Sigmoid colon (tissue), 7 donors: Measurements from ENCODE around the gene FGF3. TPM values are rescaled to one million over a fixed set of nuclear protein-coding genes. Genes with fewer than 3 reads are reported as not detected.
A peak's percentile ranks its signal among the peaks of the same experiment; 100 is the strongest.

Experiments
- DNase-seq: peaks from one replicate; pipeline ENCODE4 v3.0.0-alpha.2; 2019
- H3K27ac ChIP-seq, 4 donors: fragments of 200-600 bp; sonication (generic); one replicate each; pipeline ENCODE4 v1.5.1; 2016 to 2019; ENCODE audit warnings: mild to moderate bottlenecking in 1 of 4
- H3K27me3 ChIP-seq, 3 donors: fragments of 200-600 bp; sonication (generic); one replicate each; pipeline ENCODE4 v1.5.1; 2019; ENCODE audit warnings: mild to moderate bottlenecking in 1 of 3
- H3K36me3 ChIP-seq, 4 donors: fragments of 200-600 bp; sonication (generic); one replicate each; pipeline ENCODE4 v1.5.1; 2016 to 2019
- H3K4me1 ChIP-seq, 4 donors: fragments of 200-600 bp; sonication (generic); one replicate each; pipeline ENCODE4 v1.5.1; 2017 to 2019
- H3K4me3 ChIP-seq, 4 donors: fragments of 200-600 bp; sonication (generic); one replicate each; pipeline ENCODE4 v1.5.1; 2017 to 2019; ENCODE audit warnings: mild to moderate bottlenecking in 2 of 4, moderate library complexity in 1 of 4
- H3K9me3 ChIP-seq, 4 donors: fragments of 200-600 bp in 3 of 4; sonication (generic) in 3 of 4; one replicate each; pipeline versions ENCODE4 v1.5.1 to v1.6.1; 2013 to 2019
- CTCF ChIP-seq, 4 experiments: fragments of 450-650 bp in 3 of 4; fragments of 200-600 bp in 1 of 4; IDR thresholded peaks; one replicate each; pipeline ENCODE4 v1.5.1; 2016 to 2019; ENCODE audit warnings: antibody characterized with exemption in 4 of 4, mild to moderate bottlenecking in 3 of 4, moderate library complexity in 2 of 4
- EP300 ChIP-seq, 4 donors: sonication (generic); formaldehyde crosslinking; IDR thresholded peaks; one replicate each; pipeline ENCODE4 v1.6.1; 2017; ENCODE audit warnings: antibody characterized with exemption in 4 of 4
- POLR2A ChIP-seq, 2 donors: fragments of 450-650 bp; IDR thresholded peaks; one replicate each; pipeline ENCODE4 v1.6.1; 2016; ENCODE audit warnings: antibody characterized with exemption in 2 of 2, mild to moderate bottlenecking in 2 of 2, moderate library complexity in 2 of 2
- POLR2AphosphoS5 ChIP-seq, 4 donors: sonication (generic); formaldehyde crosslinking; IDR thresholded peaks; one replicate each; pipeline ENCODE4 v1.6.1; 2017; ENCODE audit warnings: antibody characterized with exemption in 4 of 4
- WGBS, 2 donors: extraction: QIAGEN DNeasy Blood & Tissue Kit; methylation state at CpG; one replicate each; pipeline ENCODE4 v1.1.7; 2013; 5-methylcytosine and 5-hydroxymethylcytosine counted together
- intact Hi-C: fragments of 100-400 bp; cut with DNase I; formaldehyde crosslinking; loops from one replicate; pipeline ENCODE4 v1.15.1; 2023
- polyA plus RNA-seq, 3 donors: library from polyadenylated mRNA; stranded (reverse); fragments of 200-250 nt; gene quantifications; one replicate each; pipeline ENCODE4 v1.2.3, GENCODE V29; 2013
- total RNA-seq, 4 donors: library from RNA; depleted of rRNA; stranded (reverse); fragments of >200 nt; gene quantifications; one replicate each; pipeline ENCODE4 v1.1.0, GENCODE V29; 2016
- donor health status: healthy with polysubstance abuse.
- donor health status: Bipolar disorder and iron deficiency.
- donor health status: healthy.

FGF3 gene
- total and polyA plus RNA-seq, 7 donors, result not detected

GRCh38 chr11:69837791-69838190 lies 18.6 kb upstream of the FGF3 start:
- H3K4me3 ChIP-seq, result no peak overlapping the region
- 78 to 81% methylated on average over 5 of the region's 5 CpGs for WGBS, 2 donors
- peaks cover 0 to 31% (median 9%) of the 10 kb centered on the region in 3 donors for H3K27me3 ChIP-seq
- peak; percentile 20 for DNase-seq
- H3K4me1 ChIP-seq, result no peaks in the 10 kb centered on the region
- TF ChIP-seq POLR2A (IDR thresholded peaks at IDR 0.05) (no peak), EP300 (IDR thresholded peaks at IDR 0.05) (no peak), POLR2AphosphoS5 (IDR thresholded peaks at IDR 0.05) (no peak), CTCF (IDR thresholded peaks at IDR 0.05) (no peak)
- no peak overlapping the region for H3K27ac ChIP-seq
- no peaks in the 10 kb centered on the region for H3K9me3 ChIP-seq
- intact Hi-C loops, result no loop called here
- no peaks in the 10 kb centered on the region for H3K36me3 ChIP-seq

GRCh38 chr11:69836401-69836800 lies 17.2 kb upstream of the FGF3 start:
- WGBS, 2 donors, result 88 to 91% methylated on average over 17 of the region's 17 CpGs
- no peak for TF ChIP-seq CTCF (IDR thresholded peaks at IDR 0.05)
- TF ChIP-seq POLR2AphosphoS5 (IDR thresholded peaks at IDR 0.05), result no peak
- no peak for TF ChIP-seq EP300 (IDR thresholded peaks at IDR 0.05)
- TF ChIP-seq POLR2A (IDR thresholded peaks at IDR 0.05), result no peak
- intact Hi-C loops, result no loop called here
- peak; percentile 39 for DNase-seq
- H3K9me3 ChIP-seq, result no peaks in the 10 kb centered on the region
- H3K4me3 ChIP-seq, result no peak overlapping the region
- no peak overlapping the region for H3K27ac ChIP-seq
- no peaks in the 10 kb centered on the region for H3K4me1 ChIP-seq
- H3K36me3 ChIP-seq, result no peaks in the 10 kb centered on the region
- H3K27me3 ChIP-seq, result peaks cover 0 to 37% (median 9%) of the 10 kb centered on the region in 3 donors

GRCh38 chr11:69834811-69835800 lies 15.9 kb upstream of the FGF3 start:
- H3K36me3 ChIP-seq, result no peaks in the 10 kb centered on the region
- no peaks in the 10 kb centered on the region for H3K4me1 ChIP-seq
- WGBS, 2 donors, result 46 to 77% methylated on average over 35 of the region's 35 CpGs
- H3K27ac ChIP-seq, result no peak overlapping the region
- peaks cover 0 to 33% (median 0%) of the 10 kb centered on the region in 3 donors for H3K27me3 ChIP-seq
- TF ChIP-seq CTCF (IDR thresholded peaks at IDR 0.05) (no peak), POLR2A (IDR thresholded peaks at IDR 0.05) (no peak), EP300 (IDR thresholded peaks at IDR 0.05) (no peak)
- no peak overlapping the region for H3K4me3 ChIP-seq
- intact Hi-C loops, result no loop called here
- peak; percentile 36 for DNase-seq
- no peaks in the 10 kb centered on the region for H3K9me3 ChIP-seq

- Histone ChIP-seq H3K27me3 (peaks cover 0 to 28% (median 0%) of the 10 kb centered on the region in 3 donors), H3K36me3 (no peaks in the 10 kb centered on the region), H3K9me3 (no peaks in the 10 kb centered on the region), H3K4me3 (no peak overlapping the region), H3K27ac (no peak overlapping the region), H3K4me1 (no peaks in the 10 kb centered on the region)
- 82 to 85% methylated on average over 12 of the region's 12 CpGs for WGBS, 2 donors
- intact Hi-C loops, result no loop called here
- TF ChIP-seq POLR2A (IDR thresholded peaks at IDR 0.05) (no peak), POLR2AphosphoS5 (IDR thresholded peaks at IDR 0.05) (no peak), CTCF (IDR thresholded peaks at IDR 0.05) (no peak), EP300 (IDR thresholded peaks at IDR 0.05) (no peak)
- no peak for DNase-seq
These were observed 15.0 kb upstream of the FGF3 start for GRCh38 chr11:69834251-69834650.
